GM23338 (cell line): ENCODE data around the gene MAGI1. TPM values are rescaled to one million over a fixed set of nuclear protein-coding genes. Genes with fewer than 3 reads are reported as not detected.
A peak's percentile ranks its signal among the peaks of the same experiment; 100 is the strongest.

Experiments used
- ATAC-seq: fragments of 200-7000 bp; cut with Tn5 transposase; 3 replicates; pipeline ENCODE4 v1.9.1; 2020
- DNase-seq: peaks from one replicate; pipeline ENCODE4 v3.0.0-alpha.2; 2015; ENCODE audit warnings: low spot score
- H2AFZ ChIP-seq: fragments of 200-600 bp; sonication (generic); 2 replicates; pipeline ENCODE4 v1.8.0; 2016; ENCODE audit warnings: antibody characterized with exemption, mild to moderate bottlenecking, moderate library complexity
- H3F3A ChIP-seq: fragments of 200-600 bp; sonication (generic); replicated peaks from 2 replicates; pipeline ENCODE4 v1.8.0; 2017; ENCODE audit warnings: antibody characterized with exemption, mixed run types, low read depth
- H3K27ac ChIP-seq: fragments of 200-600 bp; sonication (generic); 2 replicates; pipeline ENCODE4 v1.6.1; 2016; ENCODE audit warnings: low read depth
- H3K27me3 ChIP-seq: fragments of 200-600 bp; sonication (generic); 2 replicates; pipeline ENCODE4 v1.8.0; 2016; ENCODE audit warnings: mild to moderate bottlenecking, mixed run types, moderate library complexity; ENCODE audit not compliant: insufficient read depth
- H3K36me3 ChIP-seq: fragments of 200-600 bp; sonication (generic); 2 replicates; pipeline ENCODE4 v1.8.0; 2016; ENCODE audit warnings: mild to moderate bottlenecking; ENCODE audit not compliant: insufficient read depth
- H3K4me1 ChIP-seq: fragments of 200-600 bp; sonication (generic); 2 replicates; pipeline ENCODE4 v1.8.0; 2016; ENCODE audit warnings: mild to moderate bottlenecking, moderate library complexity; ENCODE audit not compliant: insufficient read depth
- H3K4me2 ChIP-seq: fragments of 200-600 bp; sonication (generic); 2 replicates; pipeline ENCODE4 v1.7.1; 2017; ENCODE audit warnings: mixed run types
- H3K4me3 ChIP-seq: fragments of 200-600 bp; sonication (generic); 2 replicates; pipeline ENCODE4 v1.6.1; 2016; ENCODE audit warnings: mixed run types
- H3K79me2 ChIP-seq: fragments of 200-600 bp; sonication (generic); replicated peaks from 2 replicates; pipeline ENCODE4 v1.8.0; 2017; ENCODE audit warnings: mild to moderate bottlenecking; ENCODE audit not compliant: insufficient read depth
- H3K9me2 ChIP-seq: fragments of 200-600 bp; sonication (generic); 2 replicates; pipeline ENCODE4 v1.8.0; 2017; ENCODE audit not compliant: insufficient read depth
- H4K20me1 ChIP-seq: fragments of 200-600 bp; sonication (generic); replicated peaks from 2 replicates; pipeline ENCODE4 v1.8.0; 2017; ENCODE audit warnings: mild to moderate bottlenecking; ENCODE audit not compliant: insufficient read depth
- H3K27ac Mint-ChIP-seq: 2 replicates; pipeline ENCODE4 v1.8.0; 2020; ENCODE audit warnings: inconsistent platforms, mild to moderate bottlenecking, moderate library complexity, mixed read lengths
- H3K27me3 Mint-ChIP-seq: 3 replicates; pipeline ENCODE4 v1.8.0; 2022; ENCODE audit warnings: low read depth, mild to moderate bottlenecking, moderate library complexity, mixed read lengths, inconsistent platforms; ENCODE audit not compliant: insufficient read depth, poor library complexity
- H3K36me3 Mint-ChIP-seq: 3 replicates; pipeline ENCODE4 v1.8.0; 2021; ENCODE audit warnings: low read depth, mild to moderate bottlenecking, inconsistent platforms, moderate library complexity, mixed read lengths
- H3K4me1 Mint-ChIP-seq: 3 replicates; pipeline ENCODE4 v1.8.0; 2020; ENCODE audit warnings: mild to moderate bottlenecking, inconsistent platforms, mixed read lengths
- H3K4me3 Mint-ChIP-seq: 3 replicates; pipeline ENCODE4 v1.8.0; 2021; ENCODE audit warnings: moderate library complexity, mild to moderate bottlenecking, inconsistent platforms, mixed read lengths
- H3K9me3 Mint-ChIP-seq: 3 replicates; pipeline ENCODE4 v1.8.0; 2020; ENCODE audit warnings: moderate library complexity, mild to moderate bottlenecking, inconsistent platforms, mixed read lengths
- CREB1 ChIP-seq: fragments of 250-450 bp; sonication (Bioruptor Pico); IDR thresholded peaks from 2 replicates; pipeline ENCODE4 v1.5.0; 2020; ENCODE audit warnings: low read depth, mild to moderate bottlenecking, moderate library complexity
- ETS1 ChIP-seq: IDR thresholded peaks from 2 replicates; pipeline ENCODE4 v1.6.1; 2016; ENCODE audit warnings: antibody characterized with exemption
- EZH2 ChIP-seq: fragments of 200-600 bp; sonication (generic); IDR thresholded peaks from one replicate; pipeline ENCODE4 v1.8.0; 2017; ENCODE audit warnings: antibody characterized with exemption, mild to moderate bottlenecking, low read depth; ENCODE audit not compliant: unreplicated experiment
- EZH2phosphoT487 ChIP-seq: fragments of 200-600 bp; sonication (generic); IDR thresholded peaks from one replicate; pipeline ENCODE4 v1.8.1; 2018; ENCODE audit warnings: antibody characterized with exemption; ENCODE audit not compliant: unreplicated experiment
- JUNB ChIP-seq: IDR thresholded peaks from one replicate; pipeline ENCODE4 v1.6.1; 2016; ENCODE audit warnings: antibody characterized with exemption; ENCODE audit not compliant: unreplicated experiment
- NANOG ChIP-seq: IDR thresholded peaks from 2 replicates; pipeline ENCODE4 v1.6.1; 2016; ENCODE audit warnings: antibody characterized with exemption, borderline replicate concordance
- POLR2AphosphoS5 ChIP-seq: IDR thresholded peaks from 2 replicates; pipeline ENCODE4 v1.6.1; 2016; ENCODE audit warnings: antibody characterized with exemption, low read depth
- ZNF114 ChIP-seq: fragments of 250-450 bp; sonication (Bioruptor Pico); IDR thresholded peaks from 2 replicates; pipeline ENCODE4 v1.5.0; 2020; ENCODE audit warnings: mild to moderate bottlenecking, moderate library complexity
- ZNF331 ChIP-seq: fragments of 250-450 bp; sonication (Bioruptor Pico); IDR thresholded peaks from 2 replicates; pipeline ENCODE4 v1.5.0; 2020; ENCODE audit warnings: low read depth, mild to moderate bottlenecking, moderate library complexity
- polyA plus RNA-seq: library from polyadenylated mRNA; unstranded; fragments of >200 nt; fragmentation: Nextera tagmentation; extraction: Ambion mirVana; gene quantifications from 2 replicates; pipeline ENCODE4 v1.2.1, GENCODE V29; 2016
- total RNA-seq: library from RNA; depleted of rRNA; stranded (reverse); fragments of >200 nt; shearing (Covaris generic); gene quantifications from 2 replicates; pipeline ENCODE4 v1.2.3, GENCODE V29; 2014
- TF ChIP-seq, protein P1 (sequence below): IDR thresholded peaks from one replicate; pipeline ENCODE4 v1.6.1; 2018; ENCODE audit warnings: antibody characterized with exemption; ENCODE audit not compliant: unreplicated experiment
- TF ChIP-seq, protein P2 (sequence below), 2 experiments: fragments of 200-600 bp in 1 of 2; sonication (generic) in 1 of 2; conservative IDR thresholded peaks; 2 replicates each; pipeline versions ENCODE4 v1.5.1 to v1.6.1; 2016 to 2017; ENCODE audit warnings: antibody characterized with exemption in 2 of 2, low read depth in 2 of 2, mild to moderate bottlenecking in 2 of 2, moderate library complexity in 1 of 2

MAGI1 gene
- total and polyA plus RNA-seq, 2 experiments from 2014 or later: 27.4 to 71.2 TPM

GRCh38 chr3:65658401-65658800, 380.3 kb downstream of the MAGI1 start:
- Histone ChIP-seq H3K36me3 (no peaks in the 10 kb centered on the region), H3K9me2 (no peaks in the 10 kb centered on the region; the same call in 1 of the 2 replicates), H2AFZ (no peak overlapping the region), H3K27ac (no peak overlapping the region), H3K4me2 (no peak overlapping the region), H3K27me3 (no peaks in the 10 kb centered on the region), H3K79me2 (0 out of 2 replicates have a peak, but pooled peaks cover 4% of the 10 kb centered on the region), H3K4me3 (no peak overlapping the region), H3F3A (no peaks in the 10 kb centered on the region), H3K4me1 (peaks cover 24% of the 10 kb centered on the region), H4K20me1 (no peaks in the 10 kb centered on the region)
- Mint-ChIP-seq H3K36me3 (no peaks in the 10 kb centered on the region), H3K9me3 (no peaks in the 10 kb centered on the region), H3K4me1 (peaks cover 27% of the 10 kb centered on the region), H3K4me3 (no peak overlapping the region), H3K27ac (no peak overlapping the region), H3K27me3 (peaks cover 1% of the 10 kb centered on the region)
- TF ChIP-seq, protein P1, sequence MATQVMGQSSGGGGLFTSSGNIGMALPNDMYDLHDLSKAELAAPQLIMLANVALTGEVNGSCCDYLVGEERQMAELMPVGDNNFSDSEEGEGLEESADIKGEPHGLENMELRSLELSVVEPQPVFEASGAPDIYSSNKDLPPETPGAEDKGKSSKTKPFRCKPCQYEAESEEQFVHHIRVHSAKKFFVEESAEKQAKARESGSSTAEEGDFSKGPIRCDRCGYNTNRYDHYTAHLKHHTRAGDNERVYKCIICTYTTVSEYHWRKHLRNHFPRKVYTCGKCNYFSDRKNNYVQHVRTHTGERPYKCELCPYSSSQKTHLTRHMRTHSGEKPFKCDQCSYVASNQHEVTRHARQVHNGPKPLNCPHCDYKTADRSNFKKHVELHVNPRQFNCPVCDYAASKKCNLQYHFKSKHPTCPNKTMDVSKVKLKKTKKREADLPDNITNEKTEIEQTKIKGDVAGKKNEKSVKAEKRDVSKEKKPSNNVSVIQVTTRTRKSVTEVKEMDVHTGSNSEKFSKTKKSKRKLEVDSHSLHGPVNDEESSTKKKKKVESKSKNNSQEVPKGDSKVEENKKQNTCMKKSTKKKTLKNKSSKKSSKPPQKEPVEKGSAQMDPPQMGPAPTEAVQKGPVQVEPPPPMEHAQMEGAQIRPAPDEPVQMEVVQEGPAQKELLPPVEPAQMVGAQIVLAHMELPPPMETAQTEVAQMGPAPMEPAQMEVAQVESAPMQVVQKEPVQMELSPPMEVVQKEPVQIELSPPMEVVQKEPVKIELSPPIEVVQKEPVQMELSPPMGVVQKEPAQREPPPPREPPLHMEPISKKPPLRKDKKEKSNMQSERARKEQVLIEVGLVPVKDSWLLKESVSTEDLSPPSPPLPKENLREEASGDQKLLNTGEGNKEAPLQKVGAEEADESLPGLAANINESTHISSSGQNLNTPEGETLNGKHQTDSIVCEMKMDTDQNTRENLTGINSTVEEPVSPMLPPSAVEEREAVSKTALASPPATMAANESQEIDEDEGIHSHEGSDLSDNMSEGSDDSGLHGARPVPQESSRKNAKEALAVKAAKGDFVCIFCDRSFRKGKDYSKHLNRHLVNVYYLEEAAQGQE: no peak
- TF ChIP-seq JUNB: peak; percentile 85
- no peak for TF ChIP-seq EZH2
- ATAC-seq (peak; percentile 78), DNase-seq (peak; percentile 32)

GRCh38 chr3:65655061-65655460, 383.7 kb downstream of the MAGI1 start:
- Histone ChIP-seq H3K9me2 (no peaks in the 10 kb centered on the region), H3K27ac (no peak overlapping the region), H2AFZ (no peak overlapping the region), H3K4me1 (peaks cover 17% of the 10 kb centered on the region), H3K27me3 (no peaks in the 10 kb centered on the region), H3K4me3 (no peak overlapping the region), H3K4me2 (no peak overlapping the region), H4K20me1 (no peaks in the 10 kb centered on the region), H3F3A (no peaks in the 10 kb centered on the region), H3K79me2 (0 out of 2 replicates have a peak, but pooled peaks cover 4% of the 10 kb centered on the region), H3K36me3 (no peaks in the 10 kb centered on the region)
- ATAC-seq: no peak
- Mint-ChIP-seq H3K4me1 (peaks cover 25% of the 10 kb centered on the region), H3K27me3 (no peaks in the 10 kb centered on the region), H3K36me3 (peaks cover 5% of the 10 kb centered on the region; the same call in 2 of the 3 replicates), H3K9me3 (peaks cover 5% of the 10 kb centered on the region; the same call in 1 of the 3 replicates), H3K27ac (no peak overlapping the region), H3K4me3 (no peak overlapping the region)
- DNase-seq: no peak
- TF ChIP-seq ETS1 (no peak), ZNF331 (no peak), NANOG (no peak), ZNF114 (CRISPR knock-in tag) (no peak), JUNB (no peak), POLR2AphosphoS5 (no peak), CREB1 (CRISPR knock-in tag) (no peak), EZH2phosphoT487 (no peak), EZH2 (no peak)
- TF ChIP-seq, protein P1: no peak
- TF ChIP-seq, protein P2, sequence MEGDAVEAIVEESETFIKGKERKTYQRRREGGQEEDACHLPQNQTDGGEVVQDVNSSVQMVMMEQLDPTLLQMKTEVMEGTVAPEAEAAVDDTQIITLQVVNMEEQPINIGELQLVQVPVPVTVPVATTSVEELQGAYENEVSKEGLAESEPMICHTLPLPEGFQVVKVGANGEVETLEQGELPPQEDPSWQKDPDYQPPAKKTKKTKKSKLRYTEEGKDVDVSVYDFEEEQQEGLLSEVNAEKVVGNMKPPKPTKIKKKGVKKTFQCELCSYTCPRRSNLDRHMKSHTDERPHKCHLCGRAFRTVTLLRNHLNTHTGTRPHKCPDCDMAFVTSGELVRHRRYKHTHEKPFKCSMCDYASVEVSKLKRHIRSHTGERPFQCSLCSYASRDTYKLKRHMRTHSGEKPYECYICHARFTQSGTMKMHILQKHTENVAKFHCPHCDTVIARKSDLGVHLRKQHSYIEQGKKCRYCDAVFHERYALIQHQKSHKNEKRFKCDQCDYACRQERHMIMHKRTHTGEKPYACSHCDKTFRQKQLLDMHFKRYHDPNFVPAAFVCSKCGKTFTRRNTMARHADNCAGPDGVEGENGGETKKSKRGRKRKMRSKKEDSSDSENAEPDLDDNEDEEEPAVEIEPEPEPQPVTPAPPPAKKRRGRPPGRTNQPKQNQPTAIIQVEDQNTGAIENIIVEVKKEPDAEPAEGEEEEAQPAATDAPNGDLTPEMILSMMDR (conservative IDR thresholded peaks at IDR 0.05; ENCODE audit: low read depth in 2 of 2): no peak
